ENCODE measurements around the gene GLCE. TPM values are rescaled to one million over a fixed set of nuclear protein-coding genes. Genes with fewer than 3 reads are reported as not detected.

GLCE gene
- total RNA-seq, 2 experiments from 2014 or later, result 3.1 to 3.2 TPM

- Mint-ChIP-seq H3K36me3 (ENCODE audit: low read depth) (no peaks in the 10 kb centered on the region), H3K27me3 (ENCODE audit: low read depth) (no peaks in the 10 kb centered on the region), H3K4me1 (ENCODE audit: low read depth) (no peaks in the 10 kb centered on the region), H3K4me3 (no peak overlapping the region), H3K27ac (no peak overlapping the region), H3K9me3 (ENCODE audit: insufficient read depth) (no peaks in the 10 kb centered on the region)
- ATAC-seq (no peak), DNase-seq (no peak)
- ChIA-PET CTCF (interaction anchor here (1.5 kb wide), 1 partner anchor 191 kb away, joined by 4 read pairs; no protein-coding TSS in a partner anchor), POLR2A (no interaction called here)
Measured at GRCh38 chr15:69222002-69222474, 61.6 kb downstream of the GLCE start.

DNA sequence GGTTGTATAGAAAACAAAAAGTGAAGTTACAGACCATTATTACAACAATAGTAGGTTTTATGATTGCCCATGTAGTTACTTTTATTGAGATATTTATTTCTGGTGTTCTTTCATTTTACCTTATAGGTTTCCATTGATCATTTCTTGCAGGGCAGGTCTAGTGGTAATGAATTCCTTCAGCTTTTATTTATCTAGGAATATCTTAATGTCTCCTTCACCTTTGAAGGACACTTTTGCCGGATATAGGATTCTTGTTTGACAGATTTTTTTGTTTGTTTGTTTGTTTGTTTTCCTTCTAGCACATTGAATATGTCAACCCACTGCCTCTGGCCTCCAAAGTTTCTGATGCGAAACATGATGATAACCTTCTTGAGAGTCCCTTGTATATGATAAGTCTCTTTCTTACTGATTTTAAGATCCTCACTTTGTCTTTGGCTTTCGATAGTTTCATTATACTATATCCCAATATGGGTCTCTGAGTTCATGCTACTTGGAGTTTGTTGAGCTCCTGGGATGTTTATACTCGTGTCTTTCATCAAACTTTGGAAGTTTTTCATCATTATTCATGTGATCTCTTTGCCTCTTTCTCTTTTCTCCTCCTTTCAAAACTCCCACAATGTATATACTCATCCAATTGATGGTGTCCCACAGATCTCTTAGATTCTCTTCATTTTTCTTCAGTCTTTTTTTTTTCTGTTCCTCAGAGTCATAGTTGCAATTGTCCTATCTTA, 62.8 kb downstream of the GLCE start:
- Mint-ChIP-seq H3K27me3 (ENCODE audit: low read depth) (no peaks in the 10 kb centered on the region), H3K4me1 (ENCODE audit: low read depth) (no peaks in the 10 kb centered on the region), H3K27ac (no peak overlapping the region), H3K36me3 (ENCODE audit: low read depth) (no peaks in the 10 kb centered on the region), H3K9me3 (ENCODE audit: insufficient read depth) (no peaks in the 10 kb centered on the region), H3K4me3 (no peak overlapping the region)
- ChIA-PET POLR2A (no interaction called here), CTCF (interaction anchor here (1.5 to 1.7 kb wide), 2 partner anchors 164 to 192 kb away, joined by 4 to 5 read pairs; no protein-coding TSS in a partner anchor)
- ATAC-seq (no peak), DNase-seq (no peak)

GRCh38 chr15:69224383-69224782, 63.9 kb downstream of the GLCE start:
- POLR2A ChIA-PET, result no interaction called here

GRCh38 chr15:69225355-69226022, 65.1 kb downstream of the GLCE start:
- Mint-ChIP-seq H3K36me3 (ENCODE audit: low read depth) (no peaks in the 10 kb centered on the region), H3K9me3 (ENCODE audit: insufficient read depth) (no peaks in the 10 kb centered on the region), H3K4me3 (no peak overlapping the region), H3K27ac (no peak overlapping the region), H3K27me3 (ENCODE audit: low read depth) (no peaks in the 10 kb centered on the region), H3K4me1 (ENCODE audit: low read depth) (no peaks in the 10 kb centered on the region)
- DNase-seq (no peak), ATAC-seq (no peak)
- CTCF ChIA-PET, result interaction anchor here (1.3 to 1.7 kb wide), 3 partner anchors 12 to 167 kb away, joined by 3 to 7 read pairs (median 5); no protein-coding TSS in a partner anchor
- POLR2A ChIA-PET, result no interaction called here

More at GRCh38 chr15:69224383-69224782, 63.9 kb downstream of the GLCE start:
- Mint-ChIP-seq H3K27ac (no peak overlapping the region), H3K4me1 (ENCODE audit: low read depth) (no peaks in the 10 kb centered on the region), H3K27me3 (ENCODE audit: low read depth) (no peaks in the 10 kb centered on the region), H3K36me3 (ENCODE audit: low read depth) (no peaks in the 10 kb centered on the region), H3K4me3 (no peak overlapping the region), H3K9me3 (ENCODE audit: insufficient read depth) (no peaks in the 10 kb centered on the region)
- CTCF ChIA-PET, result interaction anchor here (0.7 to 1.7 kb wide), 3 partner anchors 25 to 165 kb away, joined by 3 to 5 read pairs (median 3); no protein-coding TSS in a partner anchor
- ATAC-seq, result no peak
- DNase-seq, result no peak

DNA sequence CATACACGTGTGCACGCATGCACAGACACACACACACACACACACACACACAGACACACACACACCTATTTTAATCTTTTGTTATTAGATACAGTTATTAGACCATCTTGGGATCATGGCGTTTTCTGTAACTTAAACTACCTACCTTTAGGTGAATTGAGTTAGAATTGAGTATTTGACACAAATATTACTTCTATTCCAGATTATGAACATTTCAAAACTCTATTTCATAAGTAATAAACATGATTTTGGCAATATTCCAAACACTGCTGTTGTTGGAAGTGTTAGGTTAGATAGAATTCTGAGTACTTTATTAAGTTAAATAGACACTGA, 65.6 kb downstream of the GLCE start:
- H3K36me3 Mint-ChIP-seq (ENCODE audit: low read depth), result no peaks in the 10 kb centered on the region
- no peaks in the 10 kb centered on the region for H3K4me1 Mint-ChIP-seq (ENCODE audit: low read depth)
- POLR2A ChIA-PET, result no interaction called here
- H3K4me3 Mint-ChIP-seq, result no peak overlapping the region
- no peaks in the 10 kb centered on the region for H3K9me3 Mint-ChIP-seq (ENCODE audit: insufficient read depth)
- H3K27me3 Mint-ChIP-seq (ENCODE audit: low read depth), result no peaks in the 10 kb centered on the region
- no peak for ATAC-seq
- H3K27ac Mint-ChIP-seq, result no peak overlapping the region
- no peak for DNase-seq
- CTCF ChIA-PET, result interaction anchor here (1.0 to 1.7 kb wide), 5 partner anchors 13 to 168 kb away, joined by 3 to 7 read pairs (median 3); no protein-coding TSS in a partner anchor

DNA sequence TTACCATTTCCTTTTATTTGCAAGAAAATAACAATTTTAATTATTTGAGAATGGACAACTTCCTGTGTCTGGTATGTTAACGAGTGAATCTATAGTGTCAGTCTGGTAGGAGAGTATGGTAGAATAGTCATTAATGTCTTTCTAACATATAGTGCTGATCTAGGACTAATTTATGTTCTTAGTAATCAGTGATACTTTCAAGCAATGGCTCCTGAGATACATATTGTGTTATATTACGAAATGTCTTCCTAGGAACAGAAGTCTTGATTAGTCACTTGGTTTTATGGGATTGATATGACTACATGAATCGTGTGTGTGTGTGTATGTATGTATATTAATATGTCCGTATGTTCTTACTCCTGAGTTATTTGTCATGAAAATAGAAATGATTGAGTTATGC, 71.7 kb downstream of the GLCE start:
- DNase-seq, result no peak
- no peak for ATAC-seq
- H3K9me3 Mint-ChIP-seq (ENCODE audit: insufficient read depth), result no peaks in the 10 kb centered on the region
- no peaks in the 10 kb centered on the region for H3K36me3 Mint-ChIP-seq (ENCODE audit: low read depth)
- ChIA-PET POLR2A (no interaction called here), CTCF (no interaction called here)
- no peak overlapping the region for H3K4me3 Mint-ChIP-seq
- H3K4me1 Mint-ChIP-seq (ENCODE audit: low read depth), result no peaks in the 10 kb centered on the region
- H3K27ac Mint-ChIP-seq, result no peak overlapping the region
- H3K27me3 Mint-ChIP-seq (ENCODE audit: low read depth), result no peaks in the 10 kb centered on the region

DNA sequence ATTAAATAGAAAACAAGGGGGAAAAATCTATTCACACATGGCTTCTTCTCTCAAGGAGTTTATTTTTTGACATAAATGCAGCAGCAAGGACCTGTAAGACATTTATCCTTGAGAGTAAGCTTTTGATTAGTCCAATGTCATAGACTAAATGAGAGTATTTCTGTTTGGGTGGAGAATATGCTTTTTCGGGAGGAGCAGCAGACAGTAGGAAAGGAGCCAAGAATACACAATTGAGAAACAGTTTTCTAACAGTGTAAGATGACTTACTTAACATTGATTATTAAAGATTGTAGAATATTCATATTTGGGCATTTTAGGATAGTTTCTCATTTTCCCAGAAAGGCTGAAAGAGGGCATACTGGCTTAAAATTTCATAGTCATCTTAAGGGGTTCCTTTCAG, 72.3 kb downstream of the GLCE start:
- ChIA-PET CTCF (no interaction called here), POLR2A (no interaction called here)
- DNase-seq (no peak), ATAC-seq (no peak)
- Mint-ChIP-seq H3K9me3 (ENCODE audit: insufficient read depth) (no peaks in the 10 kb centered on the region), H3K27me3 (ENCODE audit: low read depth) (no peaks in the 10 kb centered on the region), H3K36me3 (ENCODE audit: low read depth) (no peaks in the 10 kb centered on the region), H3K27ac (no peak overlapping the region), H3K4me3 (no peak overlapping the region), H3K4me1 (ENCODE audit: low read depth) (no peaks in the 10 kb centered on the region)

- Mint-ChIP-seq H3K4me3 (no peak overlapping the region), H3K27me3 (ENCODE audit: low read depth) (no peaks in the 10 kb centered on the region), H3K27ac (no peak overlapping the region), H3K9me3 (ENCODE audit: insufficient read depth) (no peaks in the 10 kb centered on the region), H3K4me1 (ENCODE audit: low read depth) (no peaks in the 10 kb centered on the region), H3K36me3 (ENCODE audit: low read depth) (no peaks in the 10 kb centered on the region)
- POLR2A ChIA-PET, result no interaction called here
- DNase-seq, result no peak
- CTCF ChIA-PET, result interaction anchor here (1.3 kb wide), 1 partner anchor 8 kb away, joined by 3 read pairs; no protein-coding TSS in a partner anchor
- ATAC-seq, result no peak
Measured at GRCh38 chr15:69234676-69235075, 74.2 kb downstream of the GLCE start.

GRCh38 chr15:69236505-69236904, 76.1 kb downstream of the GLCE start:
- CTCF ChIA-PET, result no interaction called here

GRCh38 chr15:69237718-69238117, 77.3 kb downstream of the GLCE start:
- H3K36me3 Mint-ChIP-seq (ENCODE audit: low read depth), result no peaks in the 10 kb centered on the region
- H3K27ac Mint-ChIP-seq, result no peak overlapping the region
- H3K9me3 Mint-ChIP-seq (ENCODE audit: insufficient read depth), result no peaks in the 10 kb centered on the region
- POLR2A ChIA-PET, result no interaction called here
- peaks cover 2% of the 10 kb centered on the region for H3K27me3 Mint-ChIP-seq (ENCODE audit: low read depth)
- CTCF ChIA-PET, result no interaction called here
- DNase-seq (no peak), ATAC-seq (no peak)
- H3K4me1 Mint-ChIP-seq (ENCODE audit: low read depth), result no peaks in the 10 kb centered on the region
- H3K4me3 Mint-ChIP-seq, result no peak overlapping the region

More at GRCh38 chr15:69236505-69236904, 76.1 kb downstream of the GLCE start:
- Mint-ChIP-seq H3K36me3 (ENCODE audit: low read depth) (no peaks in the 10 kb centered on the region), H3K27ac (no peak overlapping the region), H3K27me3 (ENCODE audit: low read depth) (peaks cover 2% of the 10 kb centered on the region), H3K9me3 (ENCODE audit: insufficient read depth) (no peaks in the 10 kb centered on the region), H3K4me1 (ENCODE audit: low read depth) (no peaks in the 10 kb centered on the region), H3K4me3 (no peak overlapping the region)
- ATAC-seq (no peak), DNase-seq (no peak)
- POLR2A ChIA-PET, result no interaction called here

DNA sequence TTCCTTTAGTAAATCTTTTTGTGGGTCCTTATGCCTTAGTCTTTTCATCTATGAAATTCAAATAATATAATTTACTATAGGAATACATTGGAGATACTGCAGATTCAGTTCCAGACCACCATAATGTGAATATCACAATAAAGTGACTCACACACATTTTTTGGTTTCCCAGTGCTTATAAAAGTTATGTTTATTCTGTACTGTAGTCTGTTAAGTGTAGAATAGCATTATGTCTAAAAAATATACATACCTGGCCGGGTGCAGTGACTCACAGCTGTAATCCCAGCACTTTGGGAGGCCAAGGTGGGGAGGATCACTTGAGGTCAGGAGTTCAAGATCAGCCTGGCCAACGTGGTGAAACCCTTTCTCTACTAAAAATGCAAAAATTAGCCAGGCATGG, 84.4 kb downstream of the GLCE start:
- no peaks in the 10 kb centered on the region for H3K4me1 Mint-ChIP-seq (ENCODE audit: low read depth)
- DNase-seq, result no peak
- H3K27ac Mint-ChIP-seq, result no peak overlapping the region
- no peaks in the 10 kb centered on the region for H3K36me3 Mint-ChIP-seq (ENCODE audit: low read depth)
- ChIA-PET POLR2A (no interaction called here), CTCF (no interaction called here)
- H3K4me3 Mint-ChIP-seq, result no peak overlapping the region
- H3K9me3 Mint-ChIP-seq (ENCODE audit: insufficient read depth), result no peaks in the 10 kb centered on the region
- no peak for ATAC-seq
- H3K27me3 Mint-ChIP-seq (ENCODE audit: low read depth), result peaks cover 2% of the 10 kb centered on the region

GRCh38 chr15:69253156-69253555, 92.7 kb downstream of the GLCE start:
- Mint-ChIP-seq H3K9me3 (ENCODE audit: insufficient read depth) (no peaks in the 10 kb centered on the region), H3K4me3 (no peak overlapping the region), H3K27ac (no peak overlapping the region), H3K27me3 (ENCODE audit: low read depth) (no peaks in the 10 kb centered on the region), H3K4me1 (ENCODE audit: low read depth) (no peaks in the 10 kb centered on the region), H3K36me3 (ENCODE audit: low read depth) (no peaks in the 10 kb centered on the region)
- DNase-seq (no peak), ATAC-seq (no peak)
- CTCF ChIA-PET, result no interaction called here
- POLR2A ChIA-PET, result no interaction called here
